SK-N-SH (cell line): Measurements from ENCODE around the gene EIF4E1B.

ENCODE experiments used
- CHD2 ChIP-seq: fragments of 150-350 bp; IDR thresholded peaks from 2 replicates; pipeline ENCODE4 v1.6.1; 2018; ENCODE audit warnings: low read length; ENCODE audit not compliant: partially characterized antibody
- CTCF ChIP-seq: fragments of 200-600 bp; sonication (generic); IDR thresholded peaks from 2 replicates; pipeline ENCODE4 v1.6.1; 2017; ENCODE audit warnings: antibody characterized with exemption, mild to moderate bottlenecking, moderate library complexity
- EP300 ChIP-seq, 2 experiments: IDR thresholded peaks; 2 replicates each; pipeline versions ENCODE4 v1.4.0 to v1.6.1; 2012; ENCODE audit warnings: borderline replicate concordance in 1 of 2, low read depth in 1 of 2, low read length in 1 of 2
- GABPA ChIP-seq: IDR thresholded peaks from 2 replicates; pipeline ENCODE4 v1.4.0; 2012; ENCODE audit warnings: low read depth, mild to moderate bottlenecking
- RAD21 ChIP-seq: IDR thresholded peaks from 2 replicates; pipeline ENCODE4 v1.6.1; 2012; ENCODE audit warnings: mild to moderate bottlenecking, low read length
- SIN3A ChIP-seq: IDR thresholded peaks from 2 replicates; pipeline ENCODE4 v1.6.1; 2012; ENCODE audit warnings: low read depth, mild to moderate bottlenecking, low read length, moderate library complexity, borderline replicate concordance
- TAF1 ChIP-seq: IDR thresholded peaks from 2 replicates; pipeline ENCODE4 v1.6.1; 2012; ENCODE audit warnings: low read depth, mild to moderate bottlenecking, low read length, moderate library complexity, borderline replicate concordance
- TCF12 ChIP-seq: IDR thresholded peaks from 2 replicates; pipeline ENCODE4 v1.4.0; 2012
- YY1 ChIP-seq: IDR thresholded peaks from 2 replicates; pipeline ENCODE4 v1.4.0; 2012; ENCODE audit warnings: low read depth, mild to moderate bottlenecking

DNA sequence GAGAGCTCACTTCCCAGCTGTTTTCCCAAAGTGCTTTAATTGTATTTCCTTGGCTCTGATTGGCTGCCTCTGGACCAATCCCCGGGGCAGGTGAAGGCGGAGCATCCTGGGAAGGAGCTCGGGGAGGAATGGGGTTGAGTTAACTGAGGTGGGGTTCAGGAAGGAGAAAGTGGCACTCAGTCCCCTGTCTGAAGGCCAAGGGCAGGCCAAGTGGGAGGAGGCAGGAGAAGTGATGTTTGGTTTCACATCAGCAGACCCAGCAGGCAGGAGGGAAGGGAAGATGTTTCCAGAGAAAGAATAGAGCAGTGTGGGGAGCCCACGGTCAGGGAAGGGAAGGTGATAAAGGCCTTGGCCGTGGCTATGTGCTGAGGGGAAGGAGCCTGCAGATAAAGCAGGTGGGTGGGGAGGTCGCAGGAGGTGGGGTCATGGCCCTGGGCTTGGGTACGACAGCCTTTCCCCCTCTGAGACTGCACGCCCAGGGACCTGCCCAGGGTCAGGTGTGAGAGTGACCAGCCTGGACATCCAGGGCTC is 19.9 kb downstream of the EIF4E1B start:
- TF ChIP-seq GABPA, result no peak
- no peak for TF ChIP-seq RAD21
- TF ChIP-seq CTCF, result no peak
- TF ChIP-seq TAF1, result no peak
- no peak for TF ChIP-seq YY1
- no peak for TF ChIP-seq EP300 (IDR thresholded peaks at IDR 0.05; ENCODE audit: borderline replicate concordance in 1 of 2, low read depth in 1 of 2, low read length in 1 of 2)
- no peak for TF ChIP-seq TCF12
- TF ChIP-seq SIN3A, result no peak
- no peak for TF ChIP-seq CHD2
